ENCODE measurements around the gene EEF1A2. TPM values are rescaled to one million over a fixed set of nuclear protein-coding genes. Genes with fewer than 3 reads are reported as not detected.
A peak's percentile ranks its signal among the peaks of the same experiment; 100 is the strongest.

Gene EEF1A2
- total and polyA plus RNA-seq, 2 donors from 2014 or later: 1.5 to 18.1 TPM

DNA sequence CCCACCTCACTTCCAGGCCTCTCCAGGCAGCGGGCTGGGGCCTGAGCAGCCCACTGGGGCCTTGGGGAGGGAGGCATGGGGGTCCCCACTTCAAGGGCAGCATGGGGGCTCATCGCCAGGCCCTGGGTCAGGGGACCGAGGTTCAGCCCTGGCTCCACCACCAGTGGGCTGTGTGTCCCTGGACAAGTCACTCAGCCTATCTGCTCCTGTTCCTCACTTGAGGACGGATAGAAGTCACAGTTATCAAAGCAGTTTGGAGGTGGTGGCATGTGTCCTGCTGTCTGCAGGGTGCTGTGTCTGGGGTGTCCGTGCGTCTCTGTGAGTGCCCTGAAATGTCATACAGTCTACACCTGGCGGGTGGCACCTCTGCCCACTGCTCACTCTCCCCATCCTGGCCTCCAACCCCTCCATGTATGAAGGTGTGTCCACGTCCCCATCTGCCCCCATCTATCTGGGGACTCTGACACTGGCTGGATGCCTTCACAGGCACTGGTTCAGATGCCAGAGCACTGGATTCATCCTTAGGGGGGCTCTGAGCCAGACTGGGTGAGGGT lies 3.6 kb downstream of the EEF1A2 start:
- DNase-seq: peak in 1 of 5 donors; percentile 51
- Histone ChIP-seq H3K36me3 (ENCODE audit: control insufficient read depth in 2 of 3, insufficient read depth in 3 of 3, low read length in 3 of 3) (no peaks in the 10 kb centered on the region), H3K9me3 (ENCODE audit: control insufficient read depth in 2 of 3, insufficient read depth in 1 of 3, low read length in 3 of 3) (no peaks in the 10 kb centered on the region), H3K4me1 (ENCODE audit: control insufficient read depth in 2 of 3, insufficient read depth in 2 of 3, low read depth in 1 of 3, low read length in 3 of 3) (peaks cover 0 to 2% (median 0%) of the 10 kb centered on the region in 3 donors), H3K27ac (ENCODE audit: low read depth in 2 of 2, low read length in 2 of 2) (no peak overlapping the region), H3K4me3 (ENCODE audit: low read length in 3 of 3) (no peak overlapping the region), H3K27me3 (ENCODE audit: control insufficient read depth, insufficient read depth, low read length) (peaks cover 2% of the 10 kb centered on the region), H3K9ac (ENCODE audit: low read length in 3 of 3) (no peak overlapping the region)
- intact Hi-C loops (cut with DNase I): no loop called here
- no peak for FAIRE-seq
- TF ChIP-seq CTCF (IDR thresholded peaks at IDR 0.05; ENCODE audit: borderline replicate concordance, extremely low read depth, insufficient read depth): no peak

DNA sequence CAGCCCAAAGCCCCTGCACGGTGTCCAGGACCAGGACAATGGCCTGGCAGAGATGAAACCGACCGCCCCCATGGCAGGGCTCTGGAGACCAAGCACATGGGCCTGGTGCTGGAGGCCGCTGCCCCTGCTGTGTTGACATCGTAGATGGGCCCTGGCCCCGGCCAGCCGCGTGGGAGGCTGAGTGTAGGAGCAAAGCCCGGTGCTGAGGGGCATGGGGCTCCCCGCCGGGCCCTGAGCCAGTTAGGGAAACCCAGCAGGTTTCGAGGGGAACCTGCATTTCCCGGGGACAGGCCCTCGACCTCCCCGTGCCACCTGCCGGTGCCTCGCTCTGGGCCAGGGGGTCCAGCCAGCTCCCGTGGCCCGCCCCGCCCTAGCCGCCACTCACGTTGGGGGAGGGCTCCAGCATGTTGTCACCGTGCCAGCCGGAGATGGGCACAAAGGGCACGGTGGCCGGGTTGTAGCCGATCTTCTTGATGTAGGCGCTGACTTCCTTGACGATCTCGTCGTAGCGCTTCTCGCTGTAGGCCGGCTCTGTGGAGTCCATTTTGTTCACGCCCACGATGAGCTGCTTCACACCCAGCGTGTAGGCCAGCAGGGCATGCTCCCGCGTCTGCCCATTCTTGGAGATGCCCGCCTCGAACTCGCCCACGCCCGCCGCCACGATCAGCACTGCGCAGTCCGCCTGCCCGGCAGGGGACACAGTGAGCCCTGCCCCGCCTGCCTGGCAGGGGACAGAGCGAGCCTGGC lies 4.3 kb downstream of the EEF1A2 start:
- FAIRE-seq: no peak
- no peaks in the 10 kb centered on the region for H3K36me3 ChIP-seq (ENCODE audit: control insufficient read depth in 2 of 3, insufficient read depth in 3 of 3, low read length in 3 of 3)
- peaks cover 2% of the 10 kb centered on the region for H3K27me3 ChIP-seq (ENCODE audit: control insufficient read depth, insufficient read depth, low read length)

DNA sequence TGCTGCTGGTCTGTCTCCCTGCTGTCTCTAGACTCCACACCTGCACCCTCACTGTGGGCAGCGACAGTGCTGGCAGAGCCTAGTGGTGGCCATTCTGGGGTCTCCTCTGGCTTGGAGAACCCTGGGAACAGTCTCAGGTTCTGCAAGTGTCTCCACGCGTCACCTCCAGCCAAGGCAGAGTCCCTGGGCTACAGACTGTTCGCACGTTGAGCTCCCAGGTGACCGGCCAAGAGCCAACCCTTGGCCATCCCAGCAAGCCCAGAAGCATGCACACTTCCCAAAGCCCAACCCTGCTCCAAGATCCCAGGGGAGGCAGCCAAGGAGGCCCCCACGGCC lies 4.8 kb downstream of the EEF1A2 start:
- H3K36me3 ChIP-seq (ENCODE audit: control insufficient read depth in 2 of 3, insufficient read depth in 3 of 3, low read length in 3 of 3): no peaks in the 10 kb centered on the region
- no peak overlapping the region for H3K27ac ChIP-seq (ENCODE audit: low read depth in 2 of 2, low read length in 2 of 2)
- H3K27me3 ChIP-seq (ENCODE audit: control insufficient read depth, insufficient read depth, low read length): peaks cover 2% of the 10 kb centered on the region
- H3K9me3 ChIP-seq (ENCODE audit: control insufficient read depth in 2 of 3, insufficient read depth in 1 of 3, low read length in 3 of 3): no peaks in the 10 kb centered on the region
- DNase-seq: no peak
- no peaks in the 10 kb centered on the region for H3K4me1 ChIP-seq (ENCODE audit: control insufficient read depth in 2 of 3, insufficient read depth in 2 of 3, low read depth in 1 of 3, low read length in 3 of 3)
- no peak for FAIRE-seq
- no peak overlapping the region for H3K9ac ChIP-seq (ENCODE audit: low read length in 3 of 3)
- intact Hi-C loops (cut with DNase I): no loop called here
- TF ChIP-seq CTCF (IDR thresholded peaks at IDR 0.05; ENCODE audit: borderline replicate concordance, extremely low read depth, insufficient read depth): no peak
- no peak overlapping the region for H3K4me3 ChIP-seq (ENCODE audit: low read length in 3 of 3)

More for the DNA sequence above, 4.3 kb downstream of the EEF1A2 start:
- H3K9me3 ChIP-seq (ENCODE audit: control insufficient read depth in 2 of 3, insufficient read depth in 1 of 3, low read length in 3 of 3): no peaks in the 10 kb centered on the region
- no peak overlapping the region for H3K27ac ChIP-seq (ENCODE audit: low read depth in 2 of 2, low read length in 2 of 2)
- H3K4me3 ChIP-seq (ENCODE audit: low read length in 3 of 3): no peak overlapping the region
- peaks cover 0 to 2% (median 0%) of the 10 kb centered on the region in 3 donors for H3K4me1 ChIP-seq (ENCODE audit: control insufficient read depth in 2 of 3, insufficient read depth in 2 of 3, low read depth in 1 of 3, low read length in 3 of 3)
- no peak overlapping the region for H3K9ac ChIP-seq (ENCODE audit: low read length in 3 of 3)
- TF ChIP-seq CTCF (IDR thresholded peaks at IDR 0.05; ENCODE audit: borderline replicate concordance, extremely low read depth, insufficient read depth): no peak
- intact Hi-C loops (cut with DNase I): no loop called here
- peak in 2 of 5 donors; percentile 36 to 76 for DNase-seq

Data from kidney (tissue), 14 donors.